GM19452 (cell line): ENCODE measurements around the gene PCDH9.

Source experiments
- ATAC-seq: cut with Tn5 transposase; IDR thresholded peaks from one replicate; pipeline ENCODE4 v1.9.1; 2021; ENCODE audit not compliant: unreplicated experiment

PCDH9 gene

DNA sequence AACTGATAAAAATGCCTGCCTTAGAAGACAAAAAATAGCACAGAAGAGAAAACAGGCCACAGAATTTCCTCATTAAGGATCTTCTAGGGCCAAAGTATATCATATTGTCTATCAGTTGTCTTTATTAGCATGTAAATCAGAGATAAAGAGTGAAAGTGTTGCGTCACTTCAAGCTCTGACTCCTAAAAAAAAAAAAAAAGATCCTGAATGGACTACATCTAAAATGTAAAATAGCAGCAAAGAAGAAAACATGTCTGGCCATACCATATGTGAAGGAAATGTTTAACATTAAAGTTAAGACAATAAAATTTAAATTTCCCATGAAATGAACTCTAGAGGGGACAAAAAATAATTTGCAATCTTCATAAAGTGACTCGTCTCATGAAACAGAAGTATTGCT, 237.4 kb downstream of the PCDH9 start:
- no peak for ATAC-seq

DNA sequence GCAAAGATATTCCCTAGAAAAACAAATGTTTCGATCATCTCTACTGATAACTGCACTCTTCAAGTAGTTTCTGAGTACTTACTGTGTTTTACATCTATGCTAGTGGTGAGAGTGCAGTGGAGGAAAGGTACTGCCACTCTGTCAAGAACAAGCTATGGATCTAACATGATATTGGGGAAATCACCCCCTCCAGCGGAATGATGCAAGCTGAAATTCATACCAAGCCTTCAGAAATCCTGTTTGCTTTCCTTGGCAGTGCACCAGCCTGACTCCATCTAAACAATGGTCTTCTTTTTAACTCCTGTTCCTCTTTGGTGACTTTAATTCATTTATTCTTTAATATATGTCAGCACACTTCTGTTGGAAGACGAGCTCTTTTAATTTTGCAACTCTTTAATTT, 238.0 kb downstream of the PCDH9 start:
- no peak for ATAC-seq

DNA sequence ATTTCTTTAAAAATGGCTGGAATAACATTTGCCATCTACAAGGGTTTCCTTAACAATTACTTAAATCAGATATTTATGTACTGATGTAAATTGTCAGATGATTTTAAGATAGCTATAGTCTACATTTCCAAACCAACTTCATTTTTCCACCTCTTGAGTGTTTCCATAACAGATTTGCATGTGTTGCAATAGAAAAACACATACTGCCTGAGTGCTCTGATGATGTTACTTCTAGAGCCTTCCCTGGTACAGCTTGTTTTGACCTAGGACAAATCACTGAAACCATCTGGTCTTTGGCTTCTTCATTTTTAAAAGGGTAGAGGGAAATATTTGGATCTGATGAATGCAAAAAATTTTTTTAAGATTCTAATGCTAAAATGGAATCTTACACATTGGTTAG, 245.9 kb downstream of the PCDH9 start:
- no peak for ATAC-seq

DNA sequence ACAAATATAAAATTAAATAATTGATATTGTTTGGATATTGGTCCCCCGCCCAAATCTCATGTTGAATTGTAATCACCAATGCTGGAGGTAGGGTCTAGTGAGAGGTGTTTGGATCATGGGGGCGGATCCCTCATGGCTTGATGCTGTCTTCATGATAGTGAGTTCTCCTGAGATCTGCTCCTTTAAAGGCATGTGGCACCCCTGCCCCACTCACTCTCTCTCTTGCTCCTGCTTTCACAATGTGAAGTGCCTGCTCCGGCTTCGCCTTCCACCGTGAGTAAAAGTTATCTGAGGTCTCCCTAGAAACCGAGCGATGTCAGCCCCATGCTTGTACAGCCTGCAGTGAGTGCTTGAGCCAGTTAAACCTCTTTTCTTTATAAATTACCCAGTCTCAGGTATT, 248.2 kb downstream of the PCDH9 start:
- ATAC-seq = no peak

DNA sequence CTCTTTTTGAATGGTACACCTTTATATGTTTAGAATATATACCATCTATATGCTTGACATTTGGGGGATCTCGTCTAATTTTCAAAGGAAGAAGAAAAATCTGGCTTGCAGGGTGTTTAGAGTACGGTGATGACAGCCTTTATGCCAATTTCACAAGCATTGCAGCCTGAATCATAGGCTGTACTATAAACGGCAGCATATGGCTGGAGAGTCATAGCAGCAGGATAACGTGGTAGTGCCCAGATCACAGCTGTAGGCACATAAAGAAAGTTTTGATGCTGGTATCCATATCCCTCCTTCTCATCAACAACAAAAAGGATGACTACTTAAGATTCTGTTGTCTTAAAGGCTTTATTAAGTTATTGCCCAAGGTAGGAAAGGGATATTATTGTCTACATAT, 253.0 kb downstream of the PCDH9 start:
- no peak for ATAC-seq

DNA sequence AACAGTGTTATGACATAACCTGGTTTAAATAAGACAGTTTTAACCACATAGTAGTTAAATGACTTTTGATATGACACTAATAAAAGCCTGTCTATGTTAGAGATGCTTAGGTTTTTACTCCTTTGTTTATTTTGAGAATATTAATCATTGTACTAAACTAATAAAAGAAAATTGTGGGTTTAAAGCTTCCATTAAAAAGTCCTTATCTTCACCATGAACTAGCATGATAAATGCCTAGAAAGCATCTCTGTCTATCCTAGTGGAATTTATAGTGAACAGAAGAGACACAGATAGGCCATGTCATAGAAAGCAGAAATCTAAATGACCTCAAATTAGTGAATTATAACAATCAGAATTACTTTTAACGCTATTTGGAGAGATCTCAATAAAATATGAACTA, 255.2 kb downstream of the PCDH9 start:
- no peak for ATAC-seq

DNA sequence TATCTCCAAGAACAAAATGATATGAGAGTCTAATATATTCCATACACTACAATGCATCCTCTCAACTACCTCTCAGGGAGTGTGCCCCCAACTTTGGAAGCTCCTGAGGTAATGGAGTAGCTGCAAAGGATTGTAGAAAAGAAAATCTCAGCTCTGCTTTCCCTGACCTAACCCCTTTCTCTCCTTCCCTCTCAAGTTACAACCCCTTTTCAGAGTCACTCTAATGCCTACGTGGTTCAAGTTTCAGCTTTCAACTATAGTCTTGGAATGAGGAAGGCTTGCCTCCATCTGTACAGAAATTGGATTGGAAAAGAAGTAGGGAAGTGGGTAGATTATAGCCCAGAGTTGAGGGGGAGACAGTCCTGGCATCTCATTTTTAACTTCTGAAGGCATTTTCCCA, 256.0 kb downstream of the PCDH9 start:
- no peak for ATAC-seq

DNA sequence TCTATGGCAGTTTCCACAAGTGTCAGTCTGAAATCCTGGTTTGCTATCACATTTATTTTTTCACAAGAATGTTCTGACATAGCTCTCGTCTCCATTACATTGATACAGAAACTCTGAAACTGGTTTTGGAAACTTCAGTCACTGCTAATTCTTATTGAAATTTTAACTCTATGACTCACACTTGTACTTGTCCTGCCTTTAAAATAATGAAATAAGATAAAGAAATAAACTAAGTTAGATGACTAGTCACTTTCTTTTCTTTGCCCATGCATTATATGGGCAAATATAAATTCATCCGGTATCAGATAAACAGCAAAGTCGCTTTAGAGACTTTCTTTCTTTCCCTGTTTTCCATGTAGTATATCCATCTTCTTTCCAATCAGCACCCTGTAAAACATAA, 257.5 kb downstream of the PCDH9 start:
- no peak for ATAC-seq

DNA sequence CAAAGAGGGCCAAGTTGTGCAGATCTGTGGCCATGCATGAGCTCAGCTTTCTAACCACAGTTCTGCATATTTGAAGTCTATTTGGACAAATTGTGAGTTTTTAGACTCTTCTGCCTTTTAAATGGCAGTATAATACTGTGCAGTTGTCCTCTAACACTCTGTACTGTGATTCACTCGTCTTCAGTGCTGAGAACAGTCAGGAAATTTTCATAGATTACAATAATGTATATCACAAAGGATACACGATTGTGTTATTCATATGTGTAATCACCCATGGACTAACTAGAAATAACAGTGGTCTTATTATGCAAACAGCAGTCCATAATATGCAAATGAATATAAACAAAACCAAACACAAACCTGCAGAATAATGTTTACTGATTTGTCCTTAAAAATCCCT, 259.1 kb downstream of the PCDH9 start:
- ATAC-seq = no peak

DNA sequence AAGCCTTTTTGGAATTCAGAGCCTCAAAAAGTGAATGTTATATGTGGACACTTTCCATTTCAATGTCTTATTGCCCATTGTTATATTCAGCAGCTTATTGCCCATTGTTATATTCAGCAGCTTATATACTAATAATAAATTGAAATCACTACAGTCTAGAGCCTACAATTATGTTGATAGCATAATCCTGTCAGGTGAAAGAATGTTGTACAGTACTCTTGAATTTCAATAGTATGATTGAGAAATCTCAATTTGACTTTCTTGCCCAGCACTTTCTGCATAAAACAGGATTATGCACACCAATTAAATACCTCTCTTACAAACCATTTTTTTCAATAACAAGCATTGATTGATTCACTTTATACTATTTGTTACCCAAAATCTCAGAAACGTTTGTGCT, 260.8 kb downstream of the PCDH9 start:
- no peak for ATAC-seq

DNA sequence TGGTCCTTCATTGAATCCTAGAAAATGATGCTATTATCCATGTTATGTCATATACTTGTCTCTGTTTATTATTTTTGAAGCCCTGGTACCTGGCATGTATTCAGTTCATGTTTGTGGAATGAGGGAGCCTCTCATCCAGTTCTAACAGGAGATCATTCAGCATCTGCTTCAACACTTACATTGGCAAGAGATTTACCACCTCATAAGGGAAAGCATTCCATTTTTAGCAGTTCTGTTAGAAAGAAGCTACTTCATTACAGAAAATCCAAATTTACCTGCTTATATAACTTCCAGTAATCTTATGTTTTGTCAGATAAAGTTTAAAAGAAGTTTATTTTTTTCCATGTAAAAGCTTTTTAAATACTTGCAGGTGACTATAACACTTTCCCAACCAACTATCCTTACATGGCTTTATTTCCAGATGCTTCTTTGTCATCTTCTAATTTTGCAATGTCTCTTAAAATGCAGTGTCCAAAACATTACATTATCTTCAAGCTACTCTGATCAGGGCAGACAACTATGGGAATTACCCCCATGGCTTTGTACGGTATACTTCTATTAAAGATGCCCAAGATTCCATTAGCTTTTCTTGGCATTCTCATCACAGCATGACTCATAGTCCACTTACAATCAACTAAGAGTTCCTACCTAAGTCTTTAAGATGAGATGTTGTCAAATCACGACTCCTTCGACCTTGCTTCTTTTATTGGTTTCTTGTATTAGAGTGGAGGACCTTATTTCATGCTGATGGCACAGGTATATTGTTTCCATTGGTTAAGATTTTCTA, 262.1 kb downstream of the PCDH9 start:
- ATAC-seq = no peak

DNA sequence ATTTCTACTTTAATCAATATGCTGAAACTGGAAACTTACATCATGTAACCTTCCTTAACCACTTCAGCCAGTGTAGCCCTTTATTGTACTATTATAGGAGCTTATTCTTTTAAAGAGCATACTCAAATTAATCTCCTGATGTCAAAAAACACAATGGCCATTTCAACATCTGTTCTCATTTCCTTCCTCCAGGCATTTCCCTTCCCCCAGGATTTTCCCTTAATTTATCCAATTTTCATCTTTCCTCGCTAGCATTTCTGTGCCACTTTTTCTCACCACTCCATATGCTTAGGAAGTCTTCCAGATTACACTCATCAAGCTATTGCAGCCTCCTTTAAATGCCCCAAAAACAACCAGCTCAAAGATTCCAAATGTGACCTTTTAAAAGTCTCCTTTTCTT, 265.0 kb downstream of the PCDH9 start:
- ATAC-seq = no peak

DNA sequence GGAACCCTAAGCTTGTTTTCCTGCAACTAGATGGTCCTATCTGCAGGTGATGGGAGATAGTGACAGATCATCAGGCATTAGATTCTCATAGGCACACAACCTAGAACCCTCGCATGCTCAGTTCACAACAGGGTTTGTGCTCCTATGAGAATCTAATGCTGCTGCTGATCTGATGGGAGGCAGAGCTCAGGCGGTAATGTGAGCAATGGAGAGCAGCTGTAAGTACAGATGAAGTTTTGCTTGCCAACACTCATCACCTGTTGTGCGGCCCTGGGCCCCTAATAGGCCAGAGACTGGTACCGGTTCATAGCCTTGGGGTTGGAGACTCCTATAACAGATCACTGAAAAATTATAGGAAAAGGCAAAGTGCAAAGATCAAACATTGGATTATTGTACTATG, 267.2 kb downstream of the PCDH9 start:
- no peak for ATAC-seq

DNA sequence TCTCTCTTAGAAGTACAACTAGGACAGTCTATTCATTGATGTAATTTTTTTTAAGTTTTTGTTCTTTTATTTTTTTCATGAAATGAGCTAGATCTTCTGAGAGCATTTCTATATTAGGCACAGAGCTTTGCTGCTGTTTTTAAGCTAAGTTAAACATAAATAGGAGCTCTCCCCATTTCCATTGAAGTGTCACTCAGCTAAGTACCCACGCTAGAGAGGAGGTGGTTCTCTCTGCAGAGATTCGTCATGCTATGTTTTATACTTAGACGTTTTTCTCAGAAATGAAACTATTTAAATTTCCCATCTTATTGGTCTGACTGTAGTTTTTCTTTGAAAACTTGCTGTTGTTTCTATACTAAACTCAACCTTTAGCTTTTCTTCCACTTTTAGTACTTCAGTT, 271.5 kb downstream of the PCDH9 start:
- ATAC-seq = peak; percentile 57

DNA sequence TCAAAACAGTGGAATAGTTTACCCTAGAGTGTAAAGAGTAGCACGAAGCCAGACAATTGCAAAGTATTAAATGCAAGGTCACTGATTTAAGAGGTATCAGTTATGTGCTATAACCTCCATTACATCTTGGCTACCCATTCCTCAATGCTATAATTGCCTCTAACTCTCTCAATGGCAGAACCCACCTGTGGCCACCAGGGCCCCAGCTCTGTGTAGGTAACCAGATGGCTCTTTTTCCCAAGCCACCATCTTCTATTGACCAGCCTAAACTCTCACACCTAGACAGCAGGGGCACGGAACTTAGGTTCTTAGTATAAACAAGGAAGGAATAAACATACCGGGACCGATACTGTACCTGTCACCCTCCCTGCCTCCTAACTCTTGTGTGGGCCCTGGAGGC, 277.6 kb downstream of the PCDH9 start:
- no peak for ATAC-seq

DNA sequence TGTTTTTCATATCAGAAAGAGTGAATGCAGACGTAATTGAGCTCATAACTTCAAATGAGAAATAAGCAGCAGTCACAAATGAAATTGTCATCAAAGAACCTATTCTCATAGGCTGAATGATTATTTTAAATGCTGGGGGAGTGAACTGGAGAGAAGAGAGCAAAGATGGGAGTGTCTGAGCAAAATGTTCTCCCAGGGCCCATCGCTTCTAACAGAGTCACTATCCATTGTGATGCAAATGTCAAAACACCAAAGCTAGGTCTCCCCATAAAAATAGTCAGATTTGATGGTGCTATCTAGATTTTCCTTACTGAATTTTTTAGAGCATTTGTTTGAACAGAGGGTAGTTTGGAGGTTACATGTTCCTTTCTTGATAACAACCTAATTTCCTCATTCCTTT, 278.7 kb downstream of the PCDH9 start:
- no peak for ATAC-seq

DNA sequence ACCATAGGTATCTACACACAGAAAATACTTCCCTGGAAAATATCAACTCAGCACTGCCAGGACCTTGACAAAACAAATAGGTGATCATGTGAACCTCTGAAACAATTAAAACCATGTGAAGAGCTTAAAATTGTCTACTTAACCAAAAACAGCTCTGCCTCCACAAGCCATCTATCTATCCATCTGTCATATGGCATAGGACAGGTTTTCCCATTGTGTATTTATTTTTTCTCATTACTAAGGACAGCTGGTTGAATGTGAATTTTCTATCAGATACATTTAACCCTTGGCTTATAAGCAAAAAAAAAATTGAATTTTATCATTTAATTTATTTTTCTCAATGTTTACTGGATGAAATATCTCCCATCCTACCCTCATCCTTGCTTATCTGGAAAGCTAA, 279.5 kb downstream of the PCDH9 start:
- no peak for ATAC-seq

DNA sequence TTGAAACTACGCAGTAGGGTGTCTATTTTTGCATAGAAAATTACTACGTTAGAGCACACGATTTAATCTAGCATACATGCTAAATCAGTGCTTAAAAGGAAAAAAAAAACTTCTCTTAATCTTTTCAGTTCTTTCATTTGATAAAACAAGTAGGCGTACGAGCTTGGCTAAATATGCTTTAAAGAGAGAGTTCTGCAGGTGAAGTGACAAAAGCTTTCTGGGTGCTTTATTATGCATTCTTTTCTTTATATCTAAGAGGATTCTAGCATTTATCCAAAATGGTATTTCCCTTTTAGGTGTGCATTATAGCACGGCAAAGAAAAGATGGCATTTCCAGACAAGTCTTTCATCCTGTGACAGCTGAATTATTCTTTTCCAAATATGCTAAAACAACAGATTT, 281.2 kb downstream of the PCDH9 start:
- no peak for ATAC-seq

DNA sequence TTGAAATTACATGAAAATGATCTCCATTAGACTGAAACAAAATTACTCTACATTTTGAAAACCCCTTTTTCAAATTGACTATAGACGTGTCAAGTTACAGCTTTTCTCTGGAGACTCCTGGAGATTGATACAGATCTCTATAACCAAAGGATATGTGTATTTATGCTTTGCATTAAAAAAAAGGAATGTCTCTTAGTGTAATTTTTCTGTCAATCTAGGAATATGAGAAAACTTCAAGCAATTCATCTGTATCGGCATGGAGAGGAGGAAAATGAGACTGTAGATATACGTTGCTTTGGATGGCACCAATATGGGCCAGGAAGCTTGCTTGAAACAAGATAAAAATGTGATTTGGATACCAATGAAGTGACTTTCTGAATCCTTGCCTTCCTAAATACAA, 286.6 kb downstream of the PCDH9 start:
- ATAC-seq = no peak

DNA sequence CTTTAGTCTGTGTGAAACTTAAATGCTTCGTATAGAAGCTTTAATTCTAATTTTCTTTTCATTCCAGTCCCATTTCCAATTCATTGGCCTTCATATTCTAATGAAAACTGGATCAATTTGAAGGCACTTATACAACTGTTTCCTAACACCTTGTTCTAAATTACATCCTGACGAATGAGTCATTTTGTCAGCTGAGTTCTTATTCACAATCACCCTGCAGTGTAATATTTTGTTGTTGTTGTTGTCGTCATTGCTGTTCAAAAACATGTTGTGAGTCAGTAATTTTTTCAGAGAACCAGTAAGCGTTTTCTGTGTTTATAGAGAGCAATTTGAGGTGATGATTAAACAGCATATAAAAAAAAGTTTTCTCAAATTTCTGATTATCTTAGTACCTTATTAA, 290.0 kb downstream of the PCDH9 start:
- ATAC-seq = no peak

DNA sequence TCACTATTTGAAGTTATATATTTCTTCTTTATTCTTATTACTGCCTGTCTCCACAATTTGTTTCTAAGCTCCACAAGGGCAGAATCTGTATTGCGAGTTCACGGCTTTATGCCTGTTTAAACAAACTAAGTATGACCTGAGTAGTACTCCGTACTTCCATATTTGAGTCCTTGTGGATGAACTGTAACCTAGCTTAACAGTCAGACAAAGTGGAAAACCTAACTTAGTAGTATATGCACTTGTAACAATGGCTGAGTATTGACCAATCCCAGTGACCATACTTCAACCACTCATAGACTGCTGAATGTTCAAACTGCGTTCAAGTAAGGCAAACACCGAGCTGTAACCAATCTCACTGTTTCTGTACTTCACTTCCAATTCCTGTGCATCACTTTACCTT, 292.7 kb downstream of the PCDH9 start:
- ATAC-seq = no peak

DNA sequence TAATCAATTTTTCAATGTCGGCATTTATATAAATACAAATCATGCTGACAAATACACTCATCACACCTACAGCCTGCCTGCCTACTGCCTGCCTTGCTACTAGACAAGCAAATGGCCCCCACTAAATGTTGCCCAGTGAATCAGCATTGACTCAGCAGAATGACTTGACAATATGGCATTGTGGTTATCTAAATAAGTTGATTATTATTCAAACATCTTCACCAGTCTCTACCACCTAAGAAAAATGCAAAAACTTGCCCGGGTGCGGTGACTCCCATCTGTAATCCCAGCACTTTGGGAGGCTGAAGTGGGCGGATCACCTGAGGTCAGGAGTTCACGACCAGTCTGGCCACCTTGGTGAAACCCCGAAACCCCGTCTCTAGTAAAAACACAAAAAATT, 296.1 kb downstream of the PCDH9 start:
- no peak for ATAC-seq

DNA sequence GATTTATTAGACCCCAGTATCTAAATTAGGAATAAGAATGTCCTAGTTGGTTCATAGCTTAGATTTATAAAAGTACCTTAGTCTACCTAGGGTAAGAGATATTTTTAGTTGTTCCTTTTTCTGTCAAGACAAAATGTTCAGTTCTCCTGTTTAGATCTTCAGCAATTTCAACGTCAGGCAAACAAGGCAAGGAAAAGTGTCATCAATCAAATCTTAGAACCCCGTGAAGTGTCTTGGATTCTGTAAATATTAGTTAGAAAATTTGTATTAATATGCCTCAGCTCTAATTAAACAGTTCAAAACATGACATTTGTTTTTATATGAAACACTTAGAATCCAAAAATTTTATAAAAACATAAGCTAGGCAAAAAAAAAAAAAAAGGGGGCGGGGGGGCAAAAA, 296.6 kb downstream of the PCDH9 start:
- no peak for ATAC-seq
